Activated naive CD8-positive, alpha-beta T cell (primary cell): ENCODE data around the gene ZNF536.
"Not testable (repeated sequence)": the region's sequence is repeated elsewhere in the genome, so short reads cannot be mapped to it uniquely, and the experiment has no call there.

Source experiments
- H3K27ac Mint-ChIP-seq: one replicate; pipeline ENCODE4 v1.8.0; 2021; ENCODE audit warnings: mixed read lengths
- H3K27me3 Mint-ChIP-seq: one replicate; pipeline ENCODE4 v1.8.0; 2021; ENCODE audit warnings: mixed read lengths
- H3K36me3 Mint-ChIP-seq: one replicate; pipeline ENCODE4 v1.8.0; 2021; ENCODE audit warnings: mixed read lengths
- H3K4me1 Mint-ChIP-seq: one replicate; pipeline ENCODE4 v1.8.0; 2021; ENCODE audit warnings: low read depth, mixed read lengths
- H3K4me3 Mint-ChIP-seq: one replicate; pipeline ENCODE4 v1.8.0; 2021; ENCODE audit warnings: mild to moderate bottlenecking, mixed read lengths
- H3K9me3 Mint-ChIP-seq: one replicate; pipeline ENCODE4 v1.8.0; 2021; ENCODE audit warnings: low read depth, mixed read lengths

ZNF536 gene

DNA sequence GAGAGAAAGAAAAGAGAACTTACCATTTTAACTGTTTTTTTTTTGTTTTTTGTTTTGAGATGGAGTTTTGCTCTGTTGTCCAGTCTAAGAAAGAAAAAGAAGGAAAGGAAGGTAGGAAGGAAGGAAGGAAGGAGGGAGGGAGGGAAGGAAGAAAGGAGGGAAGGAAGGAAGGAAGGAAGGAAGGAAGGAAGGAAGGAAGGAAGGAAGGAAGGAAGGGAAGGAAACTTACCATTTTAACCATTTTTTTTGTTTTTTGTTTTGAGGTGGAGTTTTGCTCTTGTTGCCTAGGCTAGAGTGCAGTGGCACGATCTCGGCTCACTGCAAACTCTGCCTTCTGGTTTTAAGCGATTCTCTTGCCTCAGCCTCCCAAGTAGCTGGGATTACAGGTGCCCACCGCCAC, 94.4 kb downstream of the ZNF536 start:
- H3K9me3 Mint-ChIP-seq, H3K27me3 Mint-ChIP-seq, H3K4me1 Mint-ChIP-seq, H3K4me3 Mint-ChIP-seq, H3K27ac Mint-ChIP-seq, H3K36me3 Mint-ChIP-seq: not testable (repeated sequence)

DNA sequence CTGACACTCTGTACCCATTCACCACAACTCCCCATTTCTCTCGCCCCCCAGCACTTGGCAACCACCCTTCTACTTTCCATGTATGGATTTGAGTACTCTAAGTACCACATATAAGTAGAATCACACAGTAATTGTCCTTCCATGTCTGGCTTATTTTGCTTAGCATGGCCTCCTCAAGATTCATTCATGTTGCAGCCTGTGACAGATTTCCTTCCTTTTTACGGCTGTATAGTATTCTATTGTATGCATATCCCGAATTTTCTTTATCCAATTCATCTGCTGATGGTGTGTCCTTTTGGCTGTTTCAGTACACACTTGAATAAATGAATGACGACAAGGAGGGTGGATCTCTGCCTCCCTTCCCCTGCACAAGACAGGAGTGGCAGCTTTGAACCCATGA, 95.1 kb downstream of the ZNF536 start:
- H3K27ac Mint-ChIP-seq = no peak overlapping the region
- H3K9me3 Mint-ChIP-seq = peaks cover 5% of the 10 kb centered on the region
- H3K4me3 Mint-ChIP-seq = no peak overlapping the region
- no peaks in the 10 kb centered on the region for H3K4me1 Mint-ChIP-seq
- no peaks in the 10 kb centered on the region for H3K36me3 Mint-ChIP-seq
- peaks cover 1% of the 10 kb centered on the region for H3K27me3 Mint-ChIP-seq

DNA sequence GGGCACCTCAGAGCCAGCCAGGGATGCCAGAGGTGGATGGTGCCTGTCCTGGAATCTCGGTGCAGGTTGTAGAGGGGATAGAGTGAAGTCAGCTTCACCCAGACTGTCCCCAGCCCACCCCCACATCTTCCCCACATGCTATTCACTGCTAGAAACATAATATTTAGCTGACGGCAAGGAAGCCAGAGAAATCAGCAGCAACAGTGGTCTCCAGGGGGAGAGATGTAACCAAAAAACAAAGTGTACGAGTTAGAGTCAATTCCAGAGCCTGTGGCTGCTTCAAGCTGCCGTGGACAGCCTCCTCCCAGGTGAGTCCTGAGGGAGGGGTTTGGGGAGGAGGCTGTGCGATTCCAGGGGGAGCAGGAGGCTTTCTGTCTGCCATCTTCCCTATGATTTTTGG, 97.6 kb downstream of the ZNF536 start:
- Mint-ChIP-seq H3K27me3 (peaks cover 1% of the 10 kb centered on the region), H3K4me1 (no peaks in the 10 kb centered on the region), H3K4me3 (no peak overlapping the region), H3K9me3 (peaks cover 13% of the 10 kb centered on the region), H3K36me3 (no peaks in the 10 kb centered on the region), H3K27ac (no peak overlapping the region)

DNA sequence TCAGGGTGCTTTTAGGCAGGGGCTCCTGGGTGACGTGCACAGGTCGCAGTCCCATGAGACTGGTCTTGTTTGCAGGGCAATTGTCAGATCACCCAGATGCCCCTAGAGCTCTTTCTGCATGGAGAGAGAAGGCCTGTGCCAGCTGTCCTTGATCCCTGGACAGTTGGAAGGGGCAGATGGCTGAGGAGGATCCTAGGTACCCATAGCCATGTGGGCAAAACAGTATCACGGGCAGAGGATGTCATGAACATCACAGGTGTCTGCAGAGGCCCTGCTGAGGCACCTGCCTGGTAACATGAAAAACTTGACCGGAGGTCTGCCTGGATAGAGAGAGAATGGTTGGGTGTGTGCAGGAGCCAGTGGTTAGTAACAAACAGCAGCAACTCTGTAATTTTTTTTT, 99.3 kb downstream of the ZNF536 start:
- Mint-ChIP-seq H3K27me3 (peaks cover 1% of the 10 kb centered on the region), H3K36me3 (no peaks in the 10 kb centered on the region), H3K9me3 (peaks cover 13% of the 10 kb centered on the region), H3K27ac (no peak overlapping the region), H3K4me3 (no peak overlapping the region), H3K4me1 (no peaks in the 10 kb centered on the region)

DNA sequence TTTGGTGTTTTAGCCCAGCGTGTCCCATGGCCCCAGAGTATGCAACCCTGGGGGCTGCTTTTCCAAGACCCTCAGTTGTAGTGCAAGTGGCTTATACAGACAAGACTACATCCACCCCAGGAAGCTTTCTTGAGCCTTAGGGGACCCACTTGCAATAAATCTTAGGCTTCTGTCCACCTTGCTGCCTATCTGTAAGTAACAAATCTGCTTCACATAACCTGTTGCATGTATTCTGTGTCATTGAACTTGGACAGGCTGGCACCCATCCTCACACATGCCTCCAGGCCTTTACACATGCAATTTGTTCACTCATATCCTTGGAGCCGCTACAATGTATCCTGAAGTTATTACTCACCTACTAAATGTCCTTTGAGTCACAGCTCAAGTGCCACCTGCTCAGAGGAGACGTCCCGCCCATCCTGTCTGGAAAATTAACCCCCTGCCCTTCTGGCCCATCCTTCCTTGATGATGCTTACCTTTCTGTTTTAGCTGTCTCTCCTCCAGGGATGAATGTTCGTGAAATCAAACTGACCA, 101.2 kb downstream of the ZNF536 start:
- peaks cover 1% of the 10 kb centered on the region for H3K27me3 Mint-ChIP-seq
- no peaks in the 10 kb centered on the region for H3K4me1 Mint-ChIP-seq
- H3K27ac Mint-ChIP-seq = no peak overlapping the region
- no peaks in the 10 kb centered on the region for H3K36me3 Mint-ChIP-seq
- no peak overlapping the region for H3K4me3 Mint-ChIP-seq
- peaks cover 8% of the 10 kb centered on the region for H3K9me3 Mint-ChIP-seq

DNA sequence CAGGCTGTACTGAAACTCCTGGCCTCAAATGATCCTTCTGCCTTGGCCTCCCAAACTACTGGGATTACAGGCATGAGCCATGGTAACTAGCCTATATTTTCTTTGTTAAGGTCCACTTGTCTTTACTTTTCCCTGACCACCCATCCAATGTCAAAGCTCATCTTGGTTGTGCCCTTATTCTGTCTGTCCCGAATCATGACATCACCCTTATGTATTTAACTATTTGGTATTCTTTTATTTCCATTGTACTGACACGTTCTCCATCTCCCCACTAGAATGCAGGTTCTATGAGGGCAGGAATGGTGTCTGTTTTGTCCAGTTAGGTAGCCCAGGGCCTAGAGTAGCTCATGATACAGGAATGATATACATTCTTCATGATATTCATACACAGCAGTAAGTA, 104.8 kb downstream of the ZNF536 start:
- no peaks in the 10 kb centered on the region for H3K36me3 Mint-ChIP-seq
- peaks cover 11% of the 10 kb centered on the region for H3K9me3 Mint-ChIP-seq
- no peak overlapping the region for H3K27ac Mint-ChIP-seq
- H3K27me3 Mint-ChIP-seq = peaks cover 6% of the 10 kb centered on the region
- H3K4me3 Mint-ChIP-seq = no peak overlapping the region
- no peaks in the 10 kb centered on the region for H3K4me1 Mint-ChIP-seq

DNA sequence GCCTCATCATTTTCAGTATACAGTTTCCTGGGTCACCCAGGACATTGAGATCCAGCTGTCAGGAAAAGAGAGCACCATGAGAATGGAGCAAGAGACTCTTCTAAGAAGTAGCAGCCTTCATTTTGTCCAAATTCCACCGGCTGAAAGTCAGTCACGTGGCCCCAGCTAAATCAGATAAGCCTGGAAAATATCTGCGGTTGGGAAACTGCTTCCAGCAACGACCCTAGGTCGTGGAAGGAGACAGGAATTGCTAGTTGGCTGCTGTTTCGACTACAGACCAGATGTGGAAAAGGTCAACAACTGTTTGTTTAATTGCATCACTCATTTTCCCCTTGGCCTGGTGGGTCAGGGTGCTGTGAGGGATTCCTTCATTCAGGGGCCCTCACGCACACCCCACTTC, 107.0 kb downstream of the ZNF536 start:
- H3K36me3 Mint-ChIP-seq = no peaks in the 10 kb centered on the region
- H3K27ac Mint-ChIP-seq = no peak overlapping the region
- no peak overlapping the region for H3K4me3 Mint-ChIP-seq
- peaks cover 6% of the 10 kb centered on the region for H3K27me3 Mint-ChIP-seq
- peaks cover 7% of the 10 kb centered on the region for H3K9me3 Mint-ChIP-seq
- no peaks in the 10 kb centered on the region for H3K4me1 Mint-ChIP-seq

DNA sequence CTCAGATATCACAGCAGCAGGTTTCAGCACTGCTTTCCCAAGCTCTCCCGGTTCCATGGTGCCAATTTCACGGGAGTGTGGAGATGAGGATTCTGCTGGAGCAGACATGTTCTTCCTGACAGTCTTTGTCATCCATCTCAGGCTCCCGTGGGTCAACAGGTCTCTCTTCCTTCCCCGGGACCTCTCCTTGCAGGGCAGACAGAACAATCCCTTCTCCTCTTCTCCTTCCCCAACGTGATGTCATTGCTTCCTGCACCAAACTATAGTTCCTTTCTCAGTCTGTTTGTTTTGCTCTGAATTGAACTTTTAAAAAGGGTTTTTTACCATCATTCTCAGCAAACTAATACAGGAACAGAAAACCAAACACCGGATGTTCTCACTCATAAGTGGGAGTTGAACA, 107.9 kb downstream of the ZNF536 start:
- peaks cover 6% of the 10 kb centered on the region for H3K27me3 Mint-ChIP-seq
- no peaks in the 10 kb centered on the region for H3K36me3 Mint-ChIP-seq
- H3K4me3 Mint-ChIP-seq = no peak overlapping the region
- no peaks in the 10 kb centered on the region for H3K4me1 Mint-ChIP-seq
- H3K27ac Mint-ChIP-seq = no peak overlapping the region
- H3K9me3 Mint-ChIP-seq = peaks cover 5% of the 10 kb centered on the region

DNA sequence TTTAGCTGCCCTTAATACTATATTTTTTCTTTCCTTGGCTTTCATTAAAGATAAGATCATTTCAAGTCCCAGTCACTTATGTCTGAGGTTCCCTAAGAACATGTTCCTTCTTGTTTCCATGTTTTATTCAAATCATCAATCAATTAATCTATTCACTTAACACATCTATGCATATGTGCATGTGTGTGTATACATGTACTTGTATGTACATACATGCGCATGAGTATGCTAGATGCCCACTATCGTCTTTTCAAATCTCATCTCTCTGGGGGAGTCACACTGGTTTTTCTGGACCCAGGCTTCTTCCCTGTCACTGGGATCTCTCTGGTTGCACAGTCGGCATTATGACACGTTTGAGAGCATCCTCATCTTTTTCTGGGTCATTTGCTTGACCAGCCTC, 108.9 kb downstream of the ZNF536 start:
- Mint-ChIP-seq H3K4me3 (no peak overlapping the region), H3K27me3 (peaks cover 11% of the 10 kb centered on the region), H3K27ac (no peak overlapping the region), H3K36me3 (no peaks in the 10 kb centered on the region), H3K4me1 (no peaks in the 10 kb centered on the region), H3K9me3 (peaks cover 5% of the 10 kb centered on the region)

DNA sequence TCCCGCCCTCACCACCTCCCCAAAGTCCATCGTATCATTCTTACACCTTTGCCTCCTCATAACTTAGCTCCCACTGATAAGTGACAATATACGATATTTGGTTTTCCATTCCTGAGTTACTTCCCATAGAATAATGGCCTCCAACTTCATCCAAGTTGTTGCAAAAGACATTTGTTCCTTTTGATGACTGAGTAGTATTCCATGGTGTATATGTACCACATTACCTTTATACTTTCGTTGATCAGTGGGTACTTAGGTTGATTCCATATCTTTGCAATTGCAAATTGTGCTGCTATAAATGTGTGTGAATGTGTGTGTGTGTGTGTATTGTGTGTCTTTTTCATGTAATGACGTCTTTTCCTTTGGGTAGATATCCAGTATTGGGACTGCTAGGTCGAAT, 109.6 kb downstream of the ZNF536 start:
- Mint-ChIP-seq H3K4me1 (no peaks in the 10 kb centered on the region), H3K9me3 (peaks cover 5% of the 10 kb centered on the region), H3K36me3 (no peaks in the 10 kb centered on the region), H3K27me3 (peaks cover 13% of the 10 kb centered on the region), H3K4me3 (no peak overlapping the region), H3K27ac (no peak overlapping the region)

DNA sequence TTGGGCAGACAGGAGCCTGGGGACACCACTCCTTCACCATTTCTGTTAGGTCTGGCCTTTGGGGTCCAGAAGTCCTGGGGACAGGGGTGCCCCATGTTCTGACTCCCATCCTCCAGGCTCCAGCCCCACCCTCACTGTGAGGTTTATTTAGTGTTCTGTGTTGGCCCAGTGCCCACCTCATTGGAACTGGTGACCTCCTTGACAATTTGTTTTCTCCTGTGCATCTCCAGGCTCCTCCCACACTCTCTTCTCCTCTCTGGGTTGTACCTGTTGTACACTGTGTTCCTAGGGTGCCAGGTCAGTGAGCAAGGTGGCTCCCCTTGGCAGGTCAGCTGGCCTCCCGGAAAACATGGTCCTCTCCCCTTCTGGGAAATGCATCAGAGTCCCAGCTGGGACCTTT, 110.8 kb downstream of the ZNF536 start:
- peaks cover 13% of the 10 kb centered on the region for H3K27me3 Mint-ChIP-seq
- no peaks in the 10 kb centered on the region for H3K36me3 Mint-ChIP-seq
- H3K9me3 Mint-ChIP-seq = peaks cover 5% of the 10 kb centered on the region

DNA sequence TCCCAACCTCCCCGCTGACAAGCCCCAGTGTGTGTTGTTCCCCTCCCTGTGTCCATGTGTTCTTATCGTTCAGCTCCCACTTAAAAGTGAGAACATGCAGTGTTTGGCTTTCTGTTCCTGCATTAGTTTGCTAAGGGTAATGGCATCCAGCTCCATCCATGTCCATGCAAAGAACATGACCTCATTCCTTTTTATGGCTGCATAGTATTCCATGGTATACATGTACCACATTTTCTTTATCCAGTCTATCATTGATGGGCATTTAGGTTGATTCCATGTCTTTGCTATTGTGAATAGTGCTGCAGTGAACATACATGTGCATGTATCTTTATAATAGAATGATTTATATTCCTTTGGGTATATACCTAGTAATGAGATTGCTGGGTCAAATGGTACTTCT, 114.1 kb downstream of the ZNF536 start:
- not testable (repeated sequence) for H3K4me1 Mint-ChIP-seq, H3K4me3 Mint-ChIP-seq, H3K36me3 Mint-ChIP-seq, H3K27me3 Mint-ChIP-seq, H3K9me3 Mint-ChIP-seq, H3K27ac Mint-ChIP-seq

More for the DNA sequence above, 110.8 kb downstream of the ZNF536 start:
- H3K4me3 Mint-ChIP-seq = no peak overlapping the region
- no peaks in the 10 kb centered on the region for H3K4me1 Mint-ChIP-seq
- H3K27ac Mint-ChIP-seq = no peak overlapping the region

DNA sequence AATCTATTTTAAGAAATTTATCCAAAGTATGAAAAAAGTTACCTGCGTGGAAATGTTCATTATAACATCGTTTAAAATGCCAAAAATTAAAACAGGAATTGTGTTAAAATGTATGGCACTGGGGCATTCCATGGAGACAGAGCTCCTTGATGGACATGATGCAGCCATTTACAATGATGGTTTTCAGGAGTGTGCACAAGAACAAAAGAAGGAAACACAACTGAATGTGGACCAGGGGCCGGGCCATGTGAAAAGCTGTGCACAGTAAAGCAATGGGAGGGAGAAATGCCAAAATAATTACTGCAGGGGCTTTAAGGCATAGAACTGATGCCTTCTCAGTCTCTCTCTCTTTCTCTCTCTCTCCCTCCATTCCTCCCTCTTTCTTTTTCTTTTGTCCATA, 115.0 kb downstream of the ZNF536 start:
- no peaks in the 10 kb centered on the region for H3K9me3 Mint-ChIP-seq
- H3K4me3 Mint-ChIP-seq = no peak overlapping the region
- H3K4me1 Mint-ChIP-seq = no peaks in the 10 kb centered on the region
- H3K27ac Mint-ChIP-seq = no peak overlapping the region
- no peaks in the 10 kb centered on the region for H3K36me3 Mint-ChIP-seq
- peaks cover 9% of the 10 kb centered on the region for H3K27me3 Mint-ChIP-seq

DNA sequence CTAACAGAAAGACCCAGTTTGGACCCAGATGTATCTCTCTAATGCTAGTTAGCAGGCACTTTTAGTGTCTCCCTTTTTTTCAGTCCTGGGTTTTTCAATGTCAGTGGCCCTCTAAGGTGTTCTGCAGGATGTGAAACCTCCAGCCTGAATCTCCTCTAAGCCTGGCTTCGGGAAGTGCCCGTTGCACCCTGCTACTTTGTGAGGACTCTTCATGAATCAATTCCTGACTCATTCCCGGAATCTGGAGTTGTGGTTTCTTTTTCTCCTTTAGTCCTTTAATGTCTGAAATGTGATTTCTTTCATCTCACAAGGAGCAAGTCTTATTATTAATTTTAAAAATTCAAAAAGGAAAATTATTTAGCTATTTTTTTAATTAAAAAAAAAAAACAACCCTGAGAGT, 116.0 kb downstream of the ZNF536 start:
- H3K36me3 Mint-ChIP-seq = no peaks in the 10 kb centered on the region
- H3K9me3 Mint-ChIP-seq = no peaks in the 10 kb centered on the region
- H3K4me1 Mint-ChIP-seq = no peaks in the 10 kb centered on the region
- H3K27ac Mint-ChIP-seq = no peak overlapping the region
- no peak overlapping the region for H3K4me3 Mint-ChIP-seq
- H3K27me3 Mint-ChIP-seq = peaks cover 9% of the 10 kb centered on the region

DNA sequence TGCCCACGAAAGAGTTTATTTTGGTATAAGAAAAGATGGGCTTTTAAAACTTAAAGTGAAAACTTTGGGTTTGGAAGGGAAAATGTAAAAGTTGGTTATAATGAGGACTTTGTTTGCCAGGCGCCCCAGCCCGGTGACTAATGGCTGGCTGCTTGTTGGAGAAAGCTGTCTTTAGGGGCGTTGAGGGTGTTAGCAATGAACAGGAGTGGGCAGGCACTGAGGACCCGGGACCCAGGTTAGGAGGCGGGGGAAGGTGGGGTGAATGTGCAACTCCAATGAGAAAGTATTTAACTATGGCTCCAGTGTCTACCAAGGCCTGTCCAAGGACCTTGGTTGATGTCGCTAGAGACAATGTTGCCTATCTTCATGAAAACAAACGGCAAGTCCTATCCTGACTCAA, 118.6 kb downstream of the ZNF536 start:
- Mint-ChIP-seq H3K4me1 (no peaks in the 10 kb centered on the region), H3K36me3 (no peaks in the 10 kb centered on the region)

DNA sequence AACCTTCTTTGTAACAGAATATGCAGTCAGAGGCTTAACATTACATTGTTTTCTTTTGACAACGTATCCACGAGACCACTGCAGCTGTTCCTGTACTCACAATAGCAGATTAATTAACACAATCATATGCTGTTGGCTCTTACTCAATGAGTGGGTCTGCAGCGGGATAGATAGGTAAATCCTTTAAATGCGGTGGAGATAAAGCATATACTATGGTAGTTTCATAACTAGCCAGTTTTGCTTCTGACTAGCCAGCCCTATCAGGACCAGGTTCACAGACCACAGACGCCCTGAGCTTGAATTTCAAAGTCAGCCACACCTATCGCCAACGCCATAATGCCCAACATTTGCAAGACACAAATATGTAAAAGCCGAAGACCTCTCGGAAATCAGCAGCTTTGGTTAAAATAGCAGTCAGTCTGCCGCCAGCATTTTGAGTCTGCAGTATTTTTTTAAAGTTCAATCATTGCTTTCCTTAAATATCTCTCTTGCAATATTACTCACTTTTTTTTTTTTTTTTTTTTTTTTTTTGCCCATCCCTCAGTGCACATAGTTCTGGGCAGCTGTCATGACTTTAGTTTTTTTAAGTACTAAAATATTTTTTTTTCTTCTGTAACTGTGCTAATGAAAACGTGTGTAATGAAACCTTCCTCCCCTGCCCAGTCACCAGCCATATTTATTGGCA, 120.5 kb downstream of the ZNF536 start:
- Mint-ChIP-seq H3K27me3 (peaks cover 3% of the 10 kb centered on the region), H3K4me1 (no peaks in the 10 kb centered on the region), H3K9me3 (no peaks in the 10 kb centered on the region), H3K27ac (no peak overlapping the region), H3K4me3 (no peak overlapping the region), H3K36me3 (no peaks in the 10 kb centered on the region)

More for the DNA sequence above, 118.6 kb downstream of the ZNF536 start:
- H3K27ac Mint-ChIP-seq = no peak overlapping the region
- peaks cover 7% of the 10 kb centered on the region for H3K27me3 Mint-ChIP-seq
- no peaks in the 10 kb centered on the region for H3K9me3 Mint-ChIP-seq
- no peak overlapping the region for H3K4me3 Mint-ChIP-seq
